SKM-1 (cell line): ENCODE data around the gene MKLN1.
"Not testable (repeated sequence)": the region's sequence is repeated elsewhere in the genome, so short reads cannot be mapped to it uniquely, and the experiment has no call there.

Experiments
- DNase-seq: peaks from one replicate; lab custom pipeline; 2025; ENCODE audit not compliant: unreplicated experiment; lab: John Stamatoyannopoulos, UW

Gene MKLN1

GRCh38 chr7:131497454-131497853, 169.8 kb downstream of the MKLN1 start:
- no peak for DNase-seq

GRCh38 chr7:131498237-131498885, 170.7 kb downstream of the MKLN1 start:
- DNase-seq: no peak

DNA sequence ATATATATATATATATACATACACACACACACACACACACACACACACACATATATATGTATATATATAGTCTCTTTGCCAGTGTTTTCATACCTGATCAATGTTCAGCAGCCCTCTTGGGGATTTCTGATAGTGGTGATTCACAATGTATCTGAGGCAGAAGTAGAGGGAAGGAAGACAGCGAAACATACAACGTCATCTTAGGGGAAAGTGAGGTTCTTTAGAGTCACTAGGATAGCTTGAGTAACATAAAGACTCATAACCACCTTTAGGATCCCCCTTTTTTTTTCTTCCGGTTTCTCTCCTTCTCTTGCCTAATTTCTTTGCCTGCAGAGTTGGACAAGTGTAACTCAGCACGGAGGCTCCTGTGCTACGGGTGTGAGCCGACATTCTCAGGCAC, 172.1 kb downstream of the MKLN1 start:
- no peak for DNase-seq

DNA sequence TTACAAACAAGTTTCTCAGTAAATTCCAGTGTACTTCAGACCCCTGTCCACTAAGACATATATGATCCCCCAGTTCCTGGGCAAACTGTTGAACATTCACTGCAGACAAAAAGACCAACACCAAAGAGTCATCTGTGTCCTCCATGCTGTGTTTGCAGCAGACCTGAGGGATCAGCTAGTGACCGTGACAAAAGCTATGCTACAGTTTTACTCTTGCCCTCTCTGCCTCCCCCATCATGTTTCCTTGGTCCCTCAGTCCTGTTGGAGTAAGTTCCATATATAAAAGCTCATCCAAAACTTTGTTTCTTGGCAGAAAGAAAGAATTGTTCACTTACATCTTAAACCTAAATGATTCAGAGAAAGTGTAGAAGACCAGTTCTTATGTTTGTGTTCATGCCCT, 172.7 kb downstream of the MKLN1 start:
- no peak for DNase-seq

DNA sequence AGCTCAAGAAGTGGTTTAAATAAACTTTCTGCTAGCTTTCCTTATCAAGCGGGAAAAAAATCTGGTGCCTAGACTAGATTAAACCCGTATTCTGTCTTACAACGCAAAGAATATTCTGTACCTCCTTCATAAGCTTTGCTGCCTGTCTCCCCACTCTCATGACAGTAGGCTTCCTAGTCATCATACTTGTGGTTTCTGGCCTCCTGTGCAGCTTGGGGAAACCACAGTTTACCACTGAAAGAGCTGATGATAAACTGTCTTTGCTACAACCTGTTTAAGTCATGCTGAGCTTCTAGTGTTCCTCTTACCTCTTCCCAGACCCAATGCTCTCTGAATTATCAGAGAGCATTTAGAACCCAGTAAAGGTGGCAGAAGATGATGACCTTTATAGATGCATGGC, 173.7 kb downstream of the MKLN1 start:
- no peak for DNase-seq

DNA sequence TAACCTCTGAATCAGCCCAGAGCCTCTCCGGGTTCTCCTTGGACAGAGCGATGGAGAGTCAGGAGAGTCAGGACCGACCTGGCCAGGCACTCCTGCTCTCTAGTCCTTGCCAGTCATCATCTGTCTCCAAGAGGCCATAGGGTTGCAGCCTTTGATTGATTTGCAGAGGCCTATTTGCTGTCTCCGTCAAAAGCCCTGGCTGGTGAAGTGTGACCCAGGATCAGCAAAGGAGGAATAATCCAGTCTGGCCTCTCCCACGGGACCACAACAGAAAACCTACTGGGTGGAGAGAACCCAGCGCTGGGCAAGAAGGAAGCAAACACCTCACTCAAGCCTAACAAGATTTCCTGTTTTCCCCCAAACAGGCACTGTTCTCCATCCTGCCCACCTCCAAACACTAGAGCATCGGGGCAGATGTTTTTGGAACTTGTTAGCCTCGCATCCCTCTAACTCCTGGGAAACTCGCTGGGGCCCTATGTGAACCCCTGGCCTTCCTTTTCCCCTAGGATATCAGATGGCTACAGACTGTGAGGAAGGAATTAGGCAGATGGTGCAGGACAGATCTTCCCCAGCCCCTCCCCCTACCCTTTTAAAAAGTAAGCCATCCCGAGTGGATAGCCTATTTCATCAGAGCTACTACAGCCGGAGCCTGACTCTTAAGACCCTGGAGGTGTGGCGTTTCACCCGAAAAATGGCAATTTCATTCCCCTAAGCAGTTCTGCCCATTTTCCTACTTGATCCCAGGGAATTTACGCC, 174.4 kb downstream of the MKLN1 start:
- no peak for DNase-seq

GRCh38 chr7:131502810-131503508, 175.3 kb downstream of the MKLN1 start:
- no peak for DNase-seq

DNA sequence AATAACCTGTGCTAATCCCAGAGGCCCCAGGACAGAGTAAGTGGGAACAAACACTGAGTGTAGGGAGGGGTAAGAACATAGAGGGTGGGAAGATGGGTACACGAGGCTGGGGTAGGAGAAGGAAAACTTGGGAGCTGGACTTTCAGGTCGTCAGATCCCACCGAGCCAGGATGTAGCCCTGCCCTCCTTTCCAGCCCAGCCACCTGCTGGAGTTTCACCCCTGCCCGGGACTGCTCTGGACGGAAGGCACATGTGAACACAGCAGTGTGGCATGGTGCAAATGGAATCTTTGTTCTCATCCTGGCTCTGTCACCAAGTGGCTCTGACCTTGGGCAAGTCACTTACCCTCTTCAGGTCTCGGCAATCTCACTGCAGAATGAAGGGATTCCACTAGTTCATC, 176.0 kb downstream of the MKLN1 start:
- DNase-seq: no peak

- DNase-seq: no peak
Measured at GRCh38 chr7:131504157-131504899, 176.7 kb downstream of the MKLN1 start.

GRCh38 chr7:131505037-131505620, 177.5 kb downstream of the MKLN1 start:
- not testable (repeated sequence) for DNase-seq

DNA sequence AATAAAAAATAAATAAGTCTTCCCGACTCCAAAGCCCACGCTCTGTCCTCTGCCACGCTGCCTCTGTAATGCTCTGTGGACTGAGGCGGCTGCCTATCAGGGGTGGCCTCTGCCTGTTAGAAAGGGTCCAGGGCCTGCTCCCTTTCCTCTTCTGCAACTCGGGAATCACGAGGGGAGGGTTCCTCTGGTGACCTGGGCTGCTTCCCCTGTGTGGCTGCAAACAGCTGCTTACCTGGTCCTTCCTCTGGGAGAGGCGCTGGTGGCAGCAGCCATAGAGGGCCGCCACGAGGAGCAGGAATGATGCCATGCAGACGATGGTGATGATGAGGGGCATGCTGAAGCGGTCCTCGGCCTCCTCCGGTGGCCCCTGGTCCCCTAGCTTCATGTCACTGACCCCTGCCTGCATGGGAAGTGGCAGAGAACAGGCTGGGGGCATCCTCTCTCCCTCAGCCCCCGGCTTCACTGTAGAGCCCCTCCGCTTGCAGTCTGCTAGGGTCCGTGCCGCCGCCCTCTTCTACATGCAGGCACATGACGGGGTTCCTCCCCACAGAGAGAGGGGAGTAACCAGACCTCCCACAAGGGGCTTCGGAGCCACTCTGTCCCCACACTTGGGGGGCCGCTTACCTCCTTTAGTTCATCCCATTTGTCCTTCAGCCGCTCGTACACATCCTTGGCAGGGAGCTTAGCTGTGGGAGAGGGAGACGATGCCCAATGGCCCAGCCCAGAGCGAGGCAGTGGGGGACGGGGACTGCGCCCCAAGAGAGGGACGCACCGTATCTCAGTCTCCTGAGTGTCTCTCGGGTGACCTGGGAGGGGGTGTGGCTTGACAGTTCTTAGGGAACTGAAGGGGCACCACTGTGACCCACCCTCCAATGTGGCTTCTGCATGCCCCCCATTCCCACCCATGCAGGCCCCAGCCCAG, 178.2 kb downstream of the MKLN1 start:
- DNase-seq: no peak

DNA sequence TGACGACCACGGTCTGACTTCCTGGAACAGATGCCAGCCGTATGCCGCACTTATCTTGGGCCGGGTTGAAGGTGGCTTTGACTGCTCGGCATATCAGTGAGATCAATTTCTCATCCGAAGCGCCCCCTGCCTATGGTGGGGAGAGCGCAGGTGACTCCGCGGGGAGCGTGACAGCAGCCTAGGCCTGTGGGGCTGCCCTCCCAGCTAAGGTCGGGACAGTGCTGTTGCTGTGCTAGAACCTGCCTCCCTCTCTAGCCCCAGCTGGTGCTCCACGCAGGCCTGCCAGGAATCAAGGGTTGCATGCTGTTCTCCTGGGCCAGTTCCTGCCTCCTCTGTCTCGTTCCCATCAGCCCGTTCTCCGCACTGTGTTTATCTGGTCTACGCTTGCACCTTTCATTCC, 178.9 kb downstream of the MKLN1 start:
- no peak for DNase-seq

- peak; percentile 22 for DNase-seq
Measured at GRCh38 chr7:131507592-131508331, 180.1 kb downstream of the MKLN1 start.

DNA sequence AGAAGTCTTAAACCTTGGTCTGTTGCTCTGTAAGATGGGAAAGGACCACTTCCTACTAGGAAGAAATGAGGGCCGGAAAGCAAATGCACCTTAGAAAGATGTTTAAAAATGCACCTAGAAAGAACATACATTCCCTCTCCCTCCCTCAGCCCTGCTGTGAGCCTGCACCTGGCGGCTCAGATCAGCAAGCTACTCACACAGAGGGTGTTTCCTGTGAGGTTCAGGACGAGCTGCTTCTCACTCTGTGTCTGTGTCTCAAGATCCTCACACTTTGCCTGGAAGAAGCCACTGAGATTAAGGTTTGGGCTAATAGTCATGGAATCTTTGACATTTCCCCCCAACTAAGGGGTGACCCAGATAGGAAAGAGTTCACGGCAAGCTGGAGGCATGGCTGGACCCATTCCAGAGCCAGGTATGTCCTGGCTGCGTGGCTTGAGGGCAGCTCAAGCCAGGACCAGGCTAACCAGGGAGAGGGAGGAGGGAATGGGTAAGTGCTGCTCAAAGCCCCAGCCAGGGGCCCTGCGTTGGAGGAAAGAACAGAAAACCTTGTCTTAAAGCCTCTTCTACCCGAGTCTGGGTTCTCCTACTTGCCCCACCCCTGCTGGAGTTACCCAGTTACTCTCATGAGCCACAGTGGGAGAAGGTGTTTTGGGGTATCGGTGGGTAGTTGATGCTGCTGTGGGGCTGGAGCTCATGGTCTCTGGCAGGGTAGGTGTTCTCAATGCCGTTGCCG, 181.2 kb downstream of the MKLN1 start:
- DNase-seq: no peak

- no peak for DNase-seq
Measured at GRCh38 chr7:131509781-131510180, 182.1 kb downstream of the MKLN1 start.

DNA sequence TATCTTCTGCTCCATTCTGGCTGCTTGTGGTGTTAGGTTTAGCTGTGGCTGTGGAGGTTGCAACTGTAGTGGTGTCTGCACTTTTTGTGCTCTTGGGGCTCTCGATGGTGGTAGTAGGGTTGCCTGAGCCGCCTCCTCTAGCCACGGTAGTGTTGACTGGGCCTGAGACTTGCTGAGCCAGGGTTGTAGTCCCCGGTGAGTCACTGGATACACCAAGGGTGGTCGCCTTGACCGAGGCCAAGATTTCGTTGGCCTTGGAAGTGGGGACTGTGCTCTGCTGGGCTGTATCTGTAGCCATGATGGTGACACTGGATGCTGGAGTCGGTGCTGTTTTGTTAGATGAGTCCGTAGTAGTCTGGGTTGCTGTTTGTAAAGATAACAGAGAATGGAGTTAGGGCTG, 183.4 kb downstream of the MKLN1 start:
- DNase-seq: no peak

- DNase-seq: no peak
Measured at GRCh38 chr7:131511774-131512535, 184.3 kb downstream of the MKLN1 start.
